Measurements from ENCODE around the gene SMIM3.
"Not testable (repeated sequence)": the region's sequence is repeated elsewhere in the genome, so short reads cannot be mapped to it uniquely, and the experiment has no call there.

The SMIM3 gene

GRCh38 chr5:150788977-150789376, 10.4 kb downstream of the SMIM3 start:
- Histone ChIP-seq H3K36me3 (no peaks in the 10 kb centered on the region), H3K9me3 (no peaks in the 10 kb centered on the region), H3K4me1 (ENCODE audit: control insufficient read depth in 1 of 2, insufficient read depth in 1 of 2, low read depth in 1 of 2, low read length in 1 of 2) (peaks cover 50 to 53% of the 10 kb centered on the region in 2 experiments), H3K27ac (peak overlapping the region; percentile 61), H3K4me3 (ENCODE audit: low read depth in 1 of 2, low read length in 1 of 2) (no peak overlapping the region), H3K27me3 (no peaks in the 10 kb centered on the region)
- no peak for TF ChIP-seq CTCF (IDR thresholded peaks at IDR 0.05)

GRCh38 chr5:150789450-150789849, 10.9 kb downstream of the SMIM3 start:
- peaks cover 46 to 48% of the 10 kb centered on the region in 2 experiments for H3K4me1 ChIP-seq (ENCODE audit: control insufficient read depth in 1 of 2, insufficient read depth in 1 of 2, low read depth in 1 of 2, low read length in 1 of 2)
- no peak for TF ChIP-seq CTCF (IDR thresholded peaks at IDR 0.05)
- no peaks in the 10 kb centered on the region for H3K27me3 ChIP-seq
- no peak overlapping the region for H3K4me3 ChIP-seq (ENCODE audit: low read depth in 1 of 2, low read length in 1 of 2)
- peak overlapping the region; percentile 61 for H3K27ac ChIP-seq
- H3K36me3 ChIP-seq = no peaks in the 10 kb centered on the region
- H3K9me3 ChIP-seq = no peaks in the 10 kb centered on the region

- H3K9me3 ChIP-seq = no peaks in the 10 kb centered on the region
- peaks cover under 1% of the 10 kb centered on the region for H3K36me3 ChIP-seq
- H3K4me1 ChIP-seq (ENCODE audit: control insufficient read depth in 1 of 2, insufficient read depth in 1 of 2, low read depth in 1 of 2, low read length in 1 of 2) = peaks cover 42 to 44% of the 10 kb centered on the region in 2 experiments
- H3K27me3 ChIP-seq = no peaks in the 10 kb centered on the region
- no peak for TF ChIP-seq CTCF (IDR thresholded peaks at IDR 0.05)
- H3K27ac ChIP-seq = peak overlapping the region; percentile 61
- no peak overlapping the region for H3K4me3 ChIP-seq (ENCODE audit: low read depth in 1 of 2, low read length in 1 of 2)
Measured at GRCh38 chr5:150789943-150790611, 11.5 kb downstream of the SMIM3 start.

GRCh38 chr5:150791536-150791935, 13.0 kb downstream of the SMIM3 start:
- Histone ChIP-seq H3K9me3 (no peaks in the 10 kb centered on the region), H3K4me3 (ENCODE audit: low read depth in 1 of 2, low read length in 1 of 2) (no peak overlapping the region), H3K27me3 (no peaks in the 10 kb centered on the region), H3K27ac (no peak overlapping the region), H3K4me1 (ENCODE audit: control insufficient read depth in 1 of 2, insufficient read depth in 1 of 2, low read depth in 1 of 2, low read length in 1 of 2) (peaks cover 39 to 41% of the 10 kb centered on the region in 2 experiments), H3K36me3 (peaks cover 15% of the 10 kb centered on the region)
- TF ChIP-seq CTCF (IDR thresholded peaks at IDR 0.05) = no peak

- H3K27ac ChIP-seq; H3K4me3 ChIP-seq (ENCODE audit: low read depth in 1 of 2, low read length in 1 of 2); H3K9me3 ChIP-seq; H3K27me3 ChIP-seq: not testable (repeated sequence)
- peaks cover 21 to 22% of the 10 kb centered on the region in 2 experiments for H3K4me1 ChIP-seq (ENCODE audit: control insufficient read depth in 1 of 2, insufficient read depth in 1 of 2, low read depth in 1 of 2, low read length in 1 of 2)
- peaks cover 20% of the 10 kb centered on the region for H3K36me3 ChIP-seq
Measured at GRCh38 chr5:150793423-150793888, 14.9 kb downstream of the SMIM3 start.

GRCh38 chr5:150794927-150795326, 16.4 kb downstream of the SMIM3 start:
- Histone ChIP-seq H3K36me3 (peaks cover 20% of the 10 kb centered on the region), H3K27ac (no peak overlapping the region), H3K4me3 (ENCODE audit: low read depth in 1 of 2, low read length in 1 of 2) (no peak overlapping the region), H3K4me1 (ENCODE audit: control insufficient read depth in 1 of 2, insufficient read depth in 1 of 2, low read depth in 1 of 2, low read length in 1 of 2) (peaks cover 7% of the 10 kb centered on the region in 2 experiments), H3K9me3 (no peaks in the 10 kb centered on the region), H3K27me3 (no peaks in the 10 kb centered on the region)
- no peak for TF ChIP-seq CTCF (IDR thresholded peaks at IDR 0.05)

Measured in neutrophil (primary cell).